ENCODE results near the gene KAZN.

GRCh38 chr1:15001317-15001915 lies 402.9 kb downstream of the KAZN start:
- TF ChIP-seq CTCF (IDR thresholded peaks at IDR 0.05) (no peak), POLR2AphosphoS5 (IDR thresholded peaks at IDR 0.05; ENCODE audit: low read depth, low read length) (no peak), TAF1 (IDR thresholded peaks at IDR 0.05; ENCODE audit: borderline replicate concordance, low read depth, low read length) (no peak), SMC3 (IDR thresholded peaks at IDR 0.05; ENCODE audit: low read depth, low read length) (no peak), PBX3 (IDR thresholded peaks at IDR 0.05) (no peak), RXRA (IDR thresholded peaks at IDR 0.05; ENCODE audit: borderline replicate concordance, low read depth) (no peak), USF2 (IDR thresholded peaks at IDR 0.05; ENCODE audit: borderline replicate concordance, low read depth, low read length) (no peak)
